GM12878 (cell line): ENCODE data around the gene CRTC3.

Experiments used
- NRF1 ChIP-seq: conservative IDR thresholded peaks from 2 replicates; pipeline ENCODE4 v1.6.1; 2011; ENCODE audit warnings: mild to moderate bottlenecking, low read depth, low read length, improper control_type of control experiment
- TCF12 ChIP-seq: IDR thresholded peaks from 2 replicates; pipeline ENCODE4 v1.6.1; 2011; ENCODE audit warnings: low read depth, mild to moderate bottlenecking, low read length

DNA sequence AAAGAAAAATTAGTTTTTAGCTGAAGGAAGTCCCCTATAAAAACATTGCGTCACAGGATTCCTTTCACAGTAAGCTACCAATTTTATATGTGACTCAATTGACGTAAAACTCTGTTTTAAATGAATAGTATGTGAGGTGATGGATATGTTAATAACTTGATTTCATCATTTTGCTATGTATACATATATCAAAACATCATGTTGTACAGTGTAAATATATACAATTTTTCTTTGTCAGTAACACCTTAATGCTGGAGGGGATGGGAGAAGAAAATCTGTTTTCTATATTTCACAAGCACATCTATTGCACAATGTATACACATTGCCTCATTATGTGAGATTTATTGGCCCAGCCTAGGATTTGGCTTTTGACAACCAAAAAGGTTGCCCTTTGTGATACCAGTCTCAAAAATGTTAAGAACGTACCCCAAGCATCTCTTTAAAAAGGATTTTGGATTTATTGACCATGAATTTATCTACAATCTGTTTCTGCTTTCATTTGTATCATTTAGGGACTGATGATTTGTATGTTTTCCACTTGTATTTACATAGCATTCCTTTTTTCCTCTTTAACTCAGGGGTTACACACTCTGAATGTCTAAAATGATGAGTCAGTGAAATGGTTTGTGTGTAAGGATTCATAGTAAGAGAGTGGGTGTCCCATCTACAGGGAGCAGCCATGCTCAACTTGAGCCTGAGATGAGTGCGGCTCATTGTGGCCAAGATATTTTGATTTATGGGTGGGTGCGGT lies 62.6 kb downstream of the CRTC3 start:
- TF ChIP-seq TCF12, result no peak
- TF ChIP-seq NRF1, result no peak
